C1 segment of cervical spinal cord (tissue), 14 donors: ENCODE measurements around the gene PDIA5.
A peak's percentile ranks its signal among the peaks of the same experiment; 100 is the strongest.

Source experiments
- DNase-seq, 14 donors: peaks; one replicate each; lab custom pipeline; 2025; lab: John Stamatoyannopoulos, UW

PDIA5 gene

GRCh38 chr3:123165163-123165562 lies 98.3 kb downstream of the PDIA5 start:
- DNase-seq, result no peak

DNA sequence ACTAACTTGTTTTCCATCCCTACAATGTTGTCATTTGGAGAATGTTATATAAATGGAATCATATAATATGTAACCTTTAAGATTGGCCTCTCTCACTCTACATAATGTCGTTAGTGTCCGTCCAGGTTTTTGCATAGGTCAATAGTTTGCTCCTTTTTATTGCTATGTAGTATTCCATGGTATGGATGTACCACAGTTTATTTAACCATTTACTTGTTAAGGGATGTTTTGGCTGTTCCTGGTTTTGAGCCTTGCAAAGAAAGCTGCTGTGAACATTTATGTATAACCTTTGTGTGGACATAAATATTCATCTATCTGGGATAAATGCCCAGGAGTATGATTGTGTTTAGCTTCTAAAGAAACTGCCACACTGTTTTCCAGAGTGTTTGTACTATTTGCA lies 100.9 kb downstream of the PDIA5 start:
- DNase-seq, result no peak

GRCh38 chr3:123168122-123168521 lies 101.3 kb downstream of the PDIA5 start:
- DNase-seq, result no peak

DNA sequence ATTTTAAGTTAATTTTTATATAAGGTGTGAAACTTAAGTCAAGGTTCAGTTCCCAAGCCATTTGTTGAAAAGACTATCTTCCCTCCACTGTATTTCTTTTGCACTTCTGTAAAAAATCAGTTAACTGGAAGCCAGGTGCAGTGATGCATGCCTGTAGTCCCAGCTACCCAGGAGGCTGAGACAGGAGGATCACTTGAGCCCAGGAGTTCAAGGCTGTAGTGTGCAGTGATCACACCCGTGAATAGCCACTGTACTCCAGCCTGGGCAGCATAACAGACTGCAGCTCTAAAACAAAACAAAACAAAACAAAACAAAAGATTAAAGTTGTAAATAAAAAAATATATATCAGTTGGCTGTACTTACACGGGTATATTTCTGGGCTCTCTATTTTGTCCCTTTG lies 101.8 kb downstream of the PDIA5 start:
- DNase-seq, result no peak

GRCh38 chr3:123169492-123169929 lies 102.7 kb downstream of the PDIA5 start:
- DNase-seq, result no peak

- no peak for DNase-seq
These were observed 103.1 kb downstream of the PDIA5 start for GRCh38 chr3:123169930-123170329.

GRCh38 chr3:123180791-123181190 lies 114.0 kb downstream of the PDIA5 start:
- no peak for DNase-seq

GRCh38 chr3:123186695-123187094 lies 119.9 kb downstream of the PDIA5 start:
- DNase-seq, result no peak

DNA sequence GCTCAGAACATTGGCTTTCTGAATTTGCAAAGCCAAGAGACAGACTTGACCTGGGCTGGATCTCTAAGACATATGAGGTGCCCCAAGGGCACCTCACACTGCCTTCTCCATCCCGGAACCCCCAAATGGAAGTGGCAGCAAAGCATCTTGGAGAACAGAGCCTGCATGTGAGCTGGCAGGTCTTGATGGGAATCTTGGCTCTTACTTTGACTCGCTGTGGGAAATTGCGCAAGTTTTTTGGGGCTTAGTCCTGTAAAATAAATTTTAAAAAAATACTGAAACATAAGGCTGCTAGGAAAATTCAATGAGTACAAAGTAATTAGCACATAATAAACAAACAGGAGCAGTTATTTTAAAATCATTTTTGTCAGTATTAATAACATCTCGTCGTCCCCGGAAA lies 121.2 kb downstream of the PDIA5 start:
- DNase-seq, result no peak

DNA sequence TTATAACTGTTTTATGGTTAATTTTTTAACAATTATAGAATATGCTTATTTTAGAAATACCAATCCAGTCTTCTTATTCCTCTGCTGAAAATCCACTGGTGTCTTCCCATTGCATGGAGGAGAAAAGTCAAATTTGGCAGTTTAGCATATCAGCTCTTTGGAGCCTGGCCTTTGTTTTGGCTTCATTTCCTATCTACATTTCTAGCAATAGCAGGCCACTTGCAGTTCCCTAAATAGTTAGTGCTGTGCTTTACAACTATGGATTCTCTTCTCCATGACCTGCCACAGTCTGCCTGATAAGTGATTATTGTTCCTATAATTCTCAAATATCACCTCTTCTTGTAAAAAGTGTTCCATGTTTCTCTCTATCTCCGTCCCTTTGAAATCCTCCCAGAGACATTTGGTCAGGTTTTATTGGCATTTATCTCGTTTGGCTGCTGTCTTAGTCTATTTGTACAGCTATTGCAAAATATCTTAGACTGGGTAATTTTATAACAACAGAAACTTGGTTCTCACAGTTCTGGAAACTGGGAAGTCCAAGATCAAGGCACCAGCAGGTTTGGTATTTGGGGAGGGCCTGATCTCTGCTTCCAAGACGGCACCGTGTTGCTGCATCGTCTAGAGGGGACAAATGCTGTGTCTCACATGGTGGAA lies 126.8 kb downstream of the PDIA5 start:
- no peak for DNase-seq

- DNase-seq, result peak in 1 of 14 donors; percentile 3
These were observed 127.7 kb downstream of the PDIA5 start for GRCh38 chr3:123194552-123194951.

GRCh38 chr3:123198372-123198771 lies 131.5 kb downstream of the PDIA5 start:
- no peak for DNase-seq

GRCh38 chr3:123201223-123201556 lies 134.4 kb downstream of the PDIA5 start:
- DNase-seq, result peak in 1 of 14 donors; percentile 4

DNA sequence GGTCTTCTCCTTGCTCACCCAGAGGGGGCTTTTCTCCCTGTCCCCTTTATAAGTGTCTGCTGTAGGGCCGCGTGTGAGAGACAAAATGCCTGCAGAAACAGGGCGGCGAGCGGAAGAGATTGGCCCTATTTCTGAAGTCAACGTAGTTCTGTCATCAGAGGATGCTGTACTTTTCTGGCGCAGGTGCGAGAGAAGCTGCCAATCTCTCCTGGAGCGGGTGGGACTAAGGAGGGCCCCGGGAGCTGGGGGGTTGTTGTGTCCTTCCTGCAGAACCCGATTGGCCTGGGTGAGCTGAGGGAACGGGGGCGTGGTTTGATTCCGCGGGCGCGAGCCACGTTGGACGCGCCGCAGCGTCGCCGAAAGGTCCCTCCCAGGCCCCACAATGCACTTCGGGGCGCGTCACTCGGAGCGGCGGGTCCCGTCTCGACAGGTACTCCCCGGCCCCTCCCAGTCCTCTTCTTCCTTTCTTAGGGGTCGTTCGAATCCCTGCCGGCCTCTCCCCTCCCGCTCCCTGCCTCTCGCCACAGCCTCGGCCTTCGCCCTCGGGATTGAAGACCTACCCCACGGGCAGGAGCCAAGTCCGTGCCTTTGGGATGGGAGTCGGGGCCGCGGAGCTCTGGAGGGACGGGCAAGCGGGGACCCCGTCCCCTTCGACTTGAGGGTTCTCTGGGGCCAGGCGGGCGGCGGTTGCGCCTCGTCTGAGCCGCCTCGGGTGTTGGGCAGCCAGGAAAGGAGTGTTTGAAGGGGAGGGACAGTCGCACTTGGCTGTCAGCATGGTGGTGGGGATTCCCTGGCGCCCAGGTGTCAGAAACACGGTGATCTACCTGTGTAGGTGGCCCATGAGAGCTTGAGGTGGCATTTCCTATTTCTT lies 135.0 kb downstream of the PDIA5 start, which contains the start of gene SEC22A:
Gene SEC22A (plus strand): TSS at position 387 of the 871 bp plus-strand sequence. CDS start 7,275 bp downstream, outside the sequence.
- DNase-seq, result peak; percentile 63 to 98 (median 86)

- DNase-seq, result peak in 1 of 14 donors; percentile 33
These were observed 135.6 kb downstream of the PDIA5 start for GRCh38 chr3:123202451-123202850.
